Lower leg skin (tissue), 4 donors: ENCODE data around the gene MGLL. TPM values are rescaled to one million over a fixed set of nuclear protein-coding genes. Genes with fewer than 3 reads are reported as not detected.

Source experiments
- DNase-seq, 2 donors: peaks; one replicate each; pipeline ENCODE4 v3.0.0-alpha.2; 2019; ENCODE audit warnings: low spot score in 2 of 2
- H3K4me3 ChIP-seq: fragments of 200-600 bp; sonication (generic); 2 replicates; pipeline ENCODE4 v1.5.1; 2017; ENCODE audit warnings: mild to moderate bottlenecking, low read depth; ENCODE audit not compliant: poor library complexity, severe bottlenecking
- CTCF ChIP-seq, 3 donors: fragments of 450-650 bp; IDR thresholded peaks; one replicate each; pipeline ENCODE4 v1.5.1; 2016; ENCODE audit warnings: antibody characterized with exemption in 3 of 3, mild to moderate bottlenecking in 3 of 3, moderate library complexity in 2 of 3
- POLR2A ChIP-seq, 2 donors: fragments of 450-650 bp; IDR thresholded peaks; one replicate each; pipeline ENCODE4 v1.6.1; 2016 to 2017; ENCODE audit warnings: antibody characterized with exemption in 2 of 2, mild to moderate bottlenecking in 1 of 2, moderate library complexity in 1 of 2
- WGBS, 2 donors: methylation state at CpG; one replicate each; pipeline ENCODE4 v1.1.5; 2018; 5-methylcytosine and 5-hydroxymethylcytosine counted together
- intact Hi-C: fragments of 100-400 bp; cut with DNase I; formaldehyde crosslinking; loops from one replicate; pipeline ENCODE4 v1.15.0; 2023; ENCODE audit warnings: low total_unique reads
- total RNA-seq, 4 donors: library from RNA; depleted of rRNA; stranded (reverse); fragments of >200 nt; gene quantifications; one replicate each; pipeline ENCODE4 v1.1.0, GENCODE V29; 2016

Gene MGLL
- total RNA-seq, 4 donors from 2014 or later = 44.0 to 57.4 (median 48.0) TPM

GRCh38 chr3:127859730-127860129 lies 37.4 kb upstream of the MGLL start:
- H3K4me3 ChIP-seq = no peak overlapping the region
- DNase-seq = no peak
- intact Hi-C loops = no loop called here
- TF ChIP-seq POLR2A (IDR thresholded peaks at IDR 0.05) = no peak
- TF ChIP-seq CTCF (IDR thresholded peaks at IDR 0.05) = no peak
- 44 to 51% methylated on average over 6 of the region's 6 CpGs for WGBS, 2 donors

GRCh38 chr3:127858937-127859336 lies 36.6 kb upstream of the MGLL start:
- intact Hi-C loops = no loop called here
- no peak for TF ChIP-seq POLR2A (IDR thresholded peaks at IDR 0.05)
- no peak for TF ChIP-seq CTCF (IDR thresholded peaks at IDR 0.05)
- no peak for DNase-seq
- no peak overlapping the region for H3K4me3 ChIP-seq
- WGBS, 2 donors = 88 to 93% methylated on average over 5 of the region's 5 CpGs

DNA sequence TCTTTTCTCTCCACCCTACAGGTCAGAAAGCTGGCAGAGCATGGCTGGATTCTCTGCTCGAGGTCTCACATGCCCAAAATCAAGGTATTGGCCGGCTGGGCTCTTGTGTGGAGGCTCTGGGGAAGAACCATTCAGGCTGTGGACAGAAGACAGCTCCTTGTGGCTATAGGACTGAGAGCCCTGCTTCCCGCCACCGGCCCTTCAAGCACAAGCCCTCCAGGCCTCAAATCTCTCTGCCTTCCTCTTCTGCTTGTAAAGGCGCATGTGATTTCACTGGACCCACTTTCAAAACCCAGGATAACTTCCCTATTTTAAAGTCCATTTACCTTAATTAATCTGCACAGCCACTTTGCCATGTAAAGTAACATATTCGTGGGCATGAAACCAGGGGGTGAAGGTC lies 36.2 kb upstream of the MGLL start:
- TF ChIP-seq CTCF (IDR thresholded peaks at IDR 0.05) (no peak), POLR2A (IDR thresholded peaks at IDR 0.05) (no peak)
- no peak for DNase-seq
- intact Hi-C loops = no loop called here
- no peak overlapping the region for H3K4me3 ChIP-seq
- WGBS, 2 donors = 93 to 96% methylated on average over 6 of the region's 6 CpGs

DNA sequence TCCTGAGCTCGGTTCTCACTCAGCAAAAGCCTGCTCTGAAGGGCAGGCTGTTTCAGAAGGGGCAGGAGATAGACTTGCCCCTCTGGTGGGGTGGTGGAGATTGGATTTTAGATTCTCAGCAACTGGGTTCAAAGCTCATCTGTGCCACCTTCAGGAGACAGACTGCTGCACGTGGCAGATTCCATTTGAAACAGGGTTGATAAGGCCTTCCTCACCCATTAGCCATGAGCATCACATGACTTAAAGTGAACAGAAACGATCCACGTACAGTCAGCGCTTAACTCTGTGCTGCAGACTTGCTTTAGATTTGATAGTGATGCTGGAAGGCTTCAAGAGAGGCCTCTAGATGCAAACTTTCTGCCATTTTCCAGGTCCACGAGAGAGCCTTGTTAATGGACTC lies 35.0 kb upstream of the MGLL start:
- WGBS, 2 donors = 74 to 85% methylated on average over 6 of the region's 6 CpGs
- DNase-seq = no peak
- no peak for TF ChIP-seq POLR2A (IDR thresholded peaks at IDR 0.05)
- no peak overlapping the region for H3K4me3 ChIP-seq
- intact Hi-C loops = no loop called here

DNA sequence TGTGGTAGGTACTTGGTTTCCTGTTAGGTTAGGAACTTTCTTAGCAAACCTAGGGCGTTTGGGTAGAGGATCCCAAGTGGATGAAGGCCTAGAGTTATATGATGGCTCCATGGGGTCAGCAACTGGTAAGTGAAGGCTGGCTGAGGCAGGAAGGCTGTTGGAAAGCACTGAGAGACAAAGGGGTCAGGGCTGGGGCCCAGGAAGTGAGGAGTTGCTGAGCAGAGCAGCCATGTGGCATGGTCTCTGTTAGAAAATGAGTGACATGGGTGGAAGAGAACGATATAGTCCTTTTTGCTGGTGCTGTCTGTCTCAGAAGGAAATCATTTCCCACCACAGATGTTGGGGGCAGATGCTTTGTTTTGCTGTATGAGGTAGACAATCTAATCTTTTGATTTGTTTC lies 34.5 kb upstream of the MGLL start:
- WGBS, 2 donors = 88 to 93% methylated on average over 2 of the region's 2 CpGs
- TF ChIP-seq CTCF (IDR thresholded peaks at IDR 0.05) (no peak), POLR2A (IDR thresholded peaks at IDR 0.05) (no peak)
- no peak for DNase-seq
- intact Hi-C loops = no loop called here
- no peak overlapping the region for H3K4me3 ChIP-seq

GRCh38 chr3:127855246-127855645 lies 32.9 kb upstream of the MGLL start:
- TF ChIP-seq CTCF (IDR thresholded peaks at IDR 0.05) = no peak
- no peak for TF ChIP-seq POLR2A (IDR thresholded peaks at IDR 0.05)
- intact Hi-C loops = no loop called here
- H3K4me3 ChIP-seq = no peak overlapping the region
- 79 to 93% methylated on average over 1 of the region's 1 CpG for WGBS, 2 donors
- no peak for DNase-seq
